SK-N-SH treated with all-trans-retinoic acid at 6 μM for 48 hours (cell line): ENCODE measurements around the gene AREG.

Experiments used
- ARNTL ChIP-seq: fragments of 450-650 bp; formaldehyde crosslinking; IDR thresholded peaks from 2 replicates; pipeline ENCODE4 v1.5.0; 2020; ENCODE audit warnings: low read depth, mild to moderate bottlenecking, moderate library complexity, borderline replicate concordance
- CSRNP3 ChIP-seq: fragments of 250-450 bp; sonication (Bioruptor Pico); IDR thresholded peaks from 2 replicates; pipeline ENCODE4 v1.5.1; 2021; ENCODE audit warnings: mild to moderate bottlenecking, moderate library complexity
- PATZ1 ChIP-seq: fragments of 250-450 bp; sonication (Bioruptor Pico); IDR thresholded peaks from 2 replicates; pipeline ENCODE4 v1.8.0; 2020; ENCODE audit warnings: mild to moderate bottlenecking, moderate library complexity, borderline replicate concordance
- PPARA ChIP-seq: fragments of 250-450 bp; sonication (Bioruptor Pico); IDR thresholded peaks from 2 replicates; pipeline ENCODE4 v1.5.0; 2020; ENCODE audit warnings: mild to moderate bottlenecking, borderline replicate concordance
- TCF4 ChIP-seq: fragments of 250-450 bp; sonication (Bioruptor Pico); IDR thresholded peaks from 2 replicates; pipeline ENCODE4 v1.8.0; 2021; ENCODE audit warnings: mild to moderate bottlenecking, moderate library complexity, borderline replicate concordance
- ZFP3 ChIP-seq: fragments of 250-450 bp; sonication (Bioruptor Pico); IDR thresholded peaks from 2 replicates; pipeline ENCODE4 v1.5.0; 2020; ENCODE audit warnings: mild to moderate bottlenecking, moderate library complexity
- ZFP30 ChIP-seq: fragments of 450-650 bp; formaldehyde crosslinking; IDR thresholded peaks from 2 replicates; pipeline ENCODE4 v1.5.0; 2022; ENCODE audit warnings: mild to moderate bottlenecking, moderate library complexity
- ZNF8 ChIP-seq: fragments of 450-650 bp; formaldehyde crosslinking; IDR thresholded peaks from 2 replicates; pipeline ENCODE4 v1.5.0; 2020; ENCODE audit warnings: mild to moderate bottlenecking, moderate library complexity

- TF ChIP-seq CSRNP3 (no peak), ZNF8 (CRISPR knock-in tag) (no peak), ZFP30 (no peak), TCF4 (CRISPR knock-in tag) (no peak), PPARA (CRISPR knock-in tag) (no peak), ARNTL (CRISPR knock-in tag) (no peak), PATZ1 (CRISPR knock-in tag) (no peak), ZFP3 (CRISPR knock-in tag) (no peak)
These were observed 10.6 kb downstream of the AREG start for GRCh38 chr4:74455361-74456055.
